Stomach (tissue), 4 donors: ENCODE measurements around the gene SNRK.

Source experiments
- POLR2A ChIP-seq, 4 donors: fragments of 450-650 bp; IDR thresholded peaks; one replicate each; pipeline ENCODE4 v1.6.1; 2016; ENCODE audit warnings: antibody characterized with exemption in 4 of 4, control low read depth in 2 of 4, mild to moderate bottlenecking in 1 of 4, moderate library complexity in 1 of 4
- TF ChIP-seq, protein P1 (sequence below), 7 experiments: fragments of 450-650 bp in 4 of 7; fragments of 200-600 bp in 3 of 7; sonication (generic) in 3 of 7; IDR thresholded peaks; one replicate each; pipeline ENCODE4 v1.5.1; 2016 to 2019; ENCODE audit warnings: antibody characterized with exemption in 7 of 7, control low read depth in 2 of 7, mild to moderate bottlenecking in 1 of 7

DNA sequence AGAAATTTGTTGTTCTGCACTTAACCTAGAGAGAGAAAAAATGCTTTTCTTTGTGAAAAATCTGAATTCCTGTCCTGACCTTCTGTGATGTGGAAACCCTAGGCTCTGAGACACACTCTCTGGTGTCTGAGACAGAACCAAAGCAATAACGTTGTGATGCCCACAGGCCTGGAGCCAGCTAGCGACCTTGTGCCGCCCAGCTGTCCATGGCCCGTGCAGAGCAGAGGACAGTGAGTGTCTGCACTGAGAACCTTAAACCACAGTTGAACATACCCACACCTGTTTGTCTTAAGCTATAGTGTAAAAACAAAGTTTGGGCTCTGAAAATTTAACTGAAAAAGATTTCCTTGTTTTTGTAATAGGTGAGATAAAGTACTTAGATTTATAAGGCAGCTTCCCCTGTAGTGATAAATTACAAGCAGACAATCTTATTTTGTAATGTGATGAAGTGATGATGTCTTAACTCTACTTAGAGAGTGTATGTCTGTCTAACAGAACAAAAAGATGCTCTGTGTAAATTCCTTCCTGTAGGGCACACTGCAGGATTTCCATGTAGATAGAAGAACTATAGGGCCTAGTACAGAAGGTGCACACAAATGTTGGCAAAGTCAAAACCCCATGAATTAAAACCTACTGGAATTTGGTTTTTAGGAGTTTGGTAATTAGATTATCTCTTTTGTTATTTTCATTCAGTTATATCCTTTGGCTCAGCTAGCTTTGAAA lies 62.7 kb downstream of the SNRK start:
- TF ChIP-seq POLR2A (IDR thresholded peaks at IDR 0.05): no peak
- TF ChIP-seq, protein P1, sequence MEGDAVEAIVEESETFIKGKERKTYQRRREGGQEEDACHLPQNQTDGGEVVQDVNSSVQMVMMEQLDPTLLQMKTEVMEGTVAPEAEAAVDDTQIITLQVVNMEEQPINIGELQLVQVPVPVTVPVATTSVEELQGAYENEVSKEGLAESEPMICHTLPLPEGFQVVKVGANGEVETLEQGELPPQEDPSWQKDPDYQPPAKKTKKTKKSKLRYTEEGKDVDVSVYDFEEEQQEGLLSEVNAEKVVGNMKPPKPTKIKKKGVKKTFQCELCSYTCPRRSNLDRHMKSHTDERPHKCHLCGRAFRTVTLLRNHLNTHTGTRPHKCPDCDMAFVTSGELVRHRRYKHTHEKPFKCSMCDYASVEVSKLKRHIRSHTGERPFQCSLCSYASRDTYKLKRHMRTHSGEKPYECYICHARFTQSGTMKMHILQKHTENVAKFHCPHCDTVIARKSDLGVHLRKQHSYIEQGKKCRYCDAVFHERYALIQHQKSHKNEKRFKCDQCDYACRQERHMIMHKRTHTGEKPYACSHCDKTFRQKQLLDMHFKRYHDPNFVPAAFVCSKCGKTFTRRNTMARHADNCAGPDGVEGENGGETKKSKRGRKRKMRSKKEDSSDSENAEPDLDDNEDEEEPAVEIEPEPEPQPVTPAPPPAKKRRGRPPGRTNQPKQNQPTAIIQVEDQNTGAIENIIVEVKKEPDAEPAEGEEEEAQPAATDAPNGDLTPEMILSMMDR (IDR thresholded peaks at IDR 0.05): no peak
